Naive B cell (primary cell): ENCODE measurements around the gene CHD8. TPM values are rescaled to one million over a fixed set of nuclear protein-coding genes. Genes with fewer than 3 reads are reported as not detected.
A peak's percentile ranks its signal among the peaks of the same experiment; 100 is the strongest.

Experiments
- ATAC-seq, 2 donors: fragments of 150-1000 bp; cut with Tn5 transposase; 2 replicates each; pipeline ENCODE4 v1.10.0; 2021; ENCODE audit warnings: low read depth in 2 of 2, mild to moderate bottlenecking in 2 of 2, moderate library complexity in 2 of 2
- DNase-seq: peaks from one replicate; pipeline ENCODE4 v3.0.0; 2022
- H3K27ac Mint-ChIP-seq, 6 donors: one replicate each; pipeline ENCODE4 v1.8.0; 2020 to 2022; ENCODE audit warnings: mild to moderate bottlenecking in 6 of 6, mixed read lengths in 6 of 6, moderate library complexity in 5 of 6, inconsistent platforms in 2 of 6
- H3K27me3 Mint-ChIP-seq, 3 donors: one replicate each; pipeline ENCODE4 v1.8.0; 2021 to 2022; ENCODE audit warnings: mixed read lengths in 3 of 3, mild to moderate bottlenecking in 1 of 3
- H3K36me3 Mint-ChIP-seq, 2 donors: one replicate each; pipeline ENCODE4 v1.8.0; 2020 to 2022; ENCODE audit warnings: mixed read lengths in 2 of 2, inconsistent platforms in 1 of 2, mild to moderate bottlenecking in 1 of 2
- H3K4me1 Mint-ChIP-seq, 3 donors: one replicate each; pipeline ENCODE4 v1.8.0; 2020 to 2022; ENCODE audit warnings: mixed read lengths in 3 of 3, inconsistent platforms in 1 of 3, mild to moderate bottlenecking in 1 of 3, moderate library complexity in 1 of 3
- H3K4me3 Mint-ChIP-seq, 8 donors: one replicate each; pipeline ENCODE4 v1.8.0; 2020 to 2022; ENCODE audit warnings: mild to moderate bottlenecking in 8 of 8, mixed read lengths in 8 of 8, moderate library complexity in 8 of 8, inconsistent platforms in 2 of 8
- H3K9me3 Mint-ChIP-seq, 7 donors: one replicate each; pipeline ENCODE4 v1.8.0; 2020 to 2022; ENCODE audit warnings: mixed read lengths in 7 of 7, mild to moderate bottlenecking in 5 of 7, inconsistent platforms in 2 of 7, moderate library complexity in 1 of 7
- polyA plus RNA-seq, 6 donors: library from polyadenylated mRNA; unstranded; fragments of 300-500 nt; fragmentation: Illumina TruSeq; gene quantifications; one replicate each; pipeline ENCODE4 v1.2.3, GENCODE V29; 2021; ENCODE audit warnings: low read depth in 6 of 6

Gene CHD8
- polyA plus RNA-seq = 10 to 100 TPM; 15.0 to 57.3 (median 33.3) TPM

DNA sequence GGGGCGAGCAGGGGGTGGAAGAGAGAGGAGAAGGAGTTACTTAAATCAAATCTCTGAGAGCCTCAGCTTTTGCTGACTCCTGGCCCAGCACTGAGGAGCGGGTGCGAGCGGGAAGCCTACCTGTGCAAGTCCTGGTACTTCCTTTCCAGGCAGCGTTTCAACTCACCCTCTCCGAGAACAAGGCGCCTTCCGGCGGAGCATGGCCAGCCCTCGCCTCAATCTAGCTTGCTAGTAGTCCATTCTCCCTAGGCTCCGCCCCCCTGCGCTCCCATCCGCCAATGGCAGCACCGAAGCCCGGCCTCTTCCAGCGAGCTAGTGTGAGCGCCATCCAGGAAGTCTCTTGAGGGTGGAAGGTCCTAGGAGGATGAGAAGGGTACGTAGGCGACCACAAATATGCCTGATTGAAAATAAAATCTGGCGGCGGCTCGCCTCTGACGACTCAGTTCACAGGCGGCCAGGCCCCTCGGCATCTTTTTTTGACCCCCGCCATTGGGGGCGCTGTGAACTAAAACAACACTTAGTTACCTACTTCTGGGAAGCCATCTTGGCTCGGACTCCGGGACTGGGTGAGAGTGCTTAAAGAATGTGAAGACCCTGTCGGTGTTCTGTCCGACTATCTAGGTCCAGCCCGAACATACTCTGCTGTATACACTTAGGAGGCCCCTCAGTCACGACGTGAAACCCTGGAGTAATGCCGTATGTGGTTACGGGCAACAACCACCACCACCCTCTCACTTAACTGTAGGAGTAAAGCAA is at the start of gene CHD8:
Gene CHD8, minus strand, starts transcription at position 212 of the 756 bp plus-strand sequence. CDS start 24,480 bp downstream, outside the sequence.
- DNase-seq (peak; percentile 99), ATAC-seq (peak; percentile 91 to 92)
- Mint-ChIP-seq H3K9me3 (no peaks in the 10 kb centered on the region), H3K36me3 (peaks cover 0 to 14% of the 10 kb centered on the region in 2 donors), H3K27me3 (no peaks in the 10 kb centered on the region), H3K4me1 (peaks cover 34 to 37% (median 35%) of the 10 kb centered on the region in 3 donors), H3K4me3 (peak within 1 kb of the TSS; percentile 91 to 99 (median 98)), H3K27ac (peak within 1 kb of the TSS; percentile 97 to 99 (median 98))

GRCh38 chr14:21505012-21505553 is 49.2 kb upstream of the CHD8 start:
- no peak for DNase-seq
- H3K27me3 Mint-ChIP-seq = no peaks in the 10 kb centered on the region
- peaks cover 0 to 8% of the 10 kb centered on the region in 2 donors for H3K36me3 Mint-ChIP-seq
- no peaks in the 10 kb centered on the region for H3K9me3 Mint-ChIP-seq
- peaks cover 20 to 42% (median 22%) of the 10 kb centered on the region in 3 donors for H3K4me1 Mint-ChIP-seq
- peak; percentile 40 to 53 for ATAC-seq
- no peak overlapping the region for H3K4me3 Mint-ChIP-seq
- peak overlapping the region in 3 of 6 donors; percentile 10 to 85 (median 54) for H3K27ac Mint-ChIP-seq

- Mint-ChIP-seq H3K27ac (peak overlapping the region in 3 of 6 donors; percentile 18 to 84 (median 72)), H3K27me3 (no peaks in the 10 kb centered on the region), H3K4me3 (no peak overlapping the region), H3K9me3 (no peaks in the 10 kb centered on the region), H3K4me1 (peaks cover 8 to 26% (median 9%) of the 10 kb centered on the region in 3 donors), H3K36me3 (peaks cover 5 to 16% of the 10 kb centered on the region in 2 donors)
- DNase-seq (no peak), ATAC-seq (no peak)
Measured at GRCh38 chr14:21503376-21503775, 47.5 kb upstream of the CHD8 start.

- Mint-ChIP-seq H3K4me3 (no peak overlapping the region), H3K27me3 (no peaks in the 10 kb centered on the region), H3K4me1 (peaks cover 8 to 14% (median 9%) of the 10 kb centered on the region in 3 donors), H3K9me3 (no peaks in the 10 kb centered on the region), H3K36me3 (peaks cover 5 to 16% of the 10 kb centered on the region in 2 donors), H3K27ac (peak overlapping the region in 1 of 6 donors; percentile 38)
- DNase-seq = no peak
- ATAC-seq = no peak
Measured at GRCh38 chr14:21501568-21501967, 45.6 kb upstream of the CHD8 start.

DNA sequence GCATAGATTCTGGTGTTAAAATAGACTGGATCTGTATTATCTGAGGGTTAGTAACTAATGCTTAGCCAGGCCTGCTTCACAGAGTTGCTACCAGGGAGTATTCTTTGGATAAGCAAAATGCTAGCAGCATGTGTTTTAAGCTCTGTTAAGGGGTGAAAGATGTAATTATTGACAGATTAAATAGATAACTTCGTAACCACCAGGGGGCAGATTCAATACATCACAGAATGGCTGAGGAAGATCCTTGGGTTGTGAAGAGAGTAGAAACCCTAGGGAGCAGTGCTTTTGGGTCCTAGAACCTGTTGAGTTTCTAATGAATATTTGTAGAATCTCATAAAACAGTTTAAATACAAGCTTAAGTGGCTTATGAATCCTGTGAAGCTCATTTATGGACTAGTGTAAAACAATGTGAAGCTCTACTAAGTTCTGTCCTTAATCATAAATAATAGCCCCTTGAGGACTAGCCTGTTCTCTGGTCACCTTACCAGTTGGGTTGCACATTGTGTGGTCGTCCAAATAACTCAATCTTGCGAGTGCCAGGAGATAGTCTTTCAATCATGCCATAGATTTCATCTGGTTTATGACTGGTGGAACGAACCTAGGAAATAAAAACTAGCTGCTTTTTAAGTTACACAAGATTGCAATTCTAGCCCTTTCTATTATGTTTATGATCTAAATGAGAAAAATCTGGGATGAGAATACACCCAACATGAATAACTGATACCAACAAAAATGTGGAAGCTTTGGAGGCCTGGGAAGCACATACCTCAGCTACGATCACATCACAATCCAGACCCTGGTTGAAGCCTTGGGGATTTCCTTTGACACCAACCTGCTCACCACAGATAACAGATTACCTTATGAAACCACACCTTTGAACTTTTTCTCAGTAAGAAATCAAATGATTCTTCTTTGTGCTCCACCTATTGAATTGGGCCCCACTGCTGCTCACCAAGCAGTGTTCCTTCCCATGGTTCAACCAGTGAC is 42.9 kb upstream of the CHD8 start:
- Mint-ChIP-seq H3K36me3 (peaks cover 10 to 16% of the 10 kb centered on the region in 2 donors), H3K27ac (peak overlapping the region in 4 of 6 donors; percentile 21 to 60 (median 40)), H3K4me1 (peaks cover 0 to 8% (median 3%) of the 10 kb centered on the region in 3 donors), H3K4me3 (no peak overlapping the region), H3K9me3 (no peaks in the 10 kb centered on the region), H3K27me3 (no peaks in the 10 kb centered on the region)
- ATAC-seq = peak; percentile 54 to 70
- DNase-seq = peak; percentile 29

- Mint-ChIP-seq H3K4me3 (no peak overlapping the region), H3K36me3 (peaks cover 23 to 30% of the 10 kb centered on the region in 2 donors), H3K9me3 (no peaks in the 10 kb centered on the region), H3K27me3 (no peaks in the 10 kb centered on the region), H3K4me1 (peaks cover 0 to 2% (median 0%) of the 10 kb centered on the region in 3 donors), H3K27ac (no peak overlapping the region)
- DNase-seq (no peak), ATAC-seq (no peak)
Measured at GRCh38 chr14:21496453-21496852, 40.5 kb upstream of the CHD8 start.

DNA sequence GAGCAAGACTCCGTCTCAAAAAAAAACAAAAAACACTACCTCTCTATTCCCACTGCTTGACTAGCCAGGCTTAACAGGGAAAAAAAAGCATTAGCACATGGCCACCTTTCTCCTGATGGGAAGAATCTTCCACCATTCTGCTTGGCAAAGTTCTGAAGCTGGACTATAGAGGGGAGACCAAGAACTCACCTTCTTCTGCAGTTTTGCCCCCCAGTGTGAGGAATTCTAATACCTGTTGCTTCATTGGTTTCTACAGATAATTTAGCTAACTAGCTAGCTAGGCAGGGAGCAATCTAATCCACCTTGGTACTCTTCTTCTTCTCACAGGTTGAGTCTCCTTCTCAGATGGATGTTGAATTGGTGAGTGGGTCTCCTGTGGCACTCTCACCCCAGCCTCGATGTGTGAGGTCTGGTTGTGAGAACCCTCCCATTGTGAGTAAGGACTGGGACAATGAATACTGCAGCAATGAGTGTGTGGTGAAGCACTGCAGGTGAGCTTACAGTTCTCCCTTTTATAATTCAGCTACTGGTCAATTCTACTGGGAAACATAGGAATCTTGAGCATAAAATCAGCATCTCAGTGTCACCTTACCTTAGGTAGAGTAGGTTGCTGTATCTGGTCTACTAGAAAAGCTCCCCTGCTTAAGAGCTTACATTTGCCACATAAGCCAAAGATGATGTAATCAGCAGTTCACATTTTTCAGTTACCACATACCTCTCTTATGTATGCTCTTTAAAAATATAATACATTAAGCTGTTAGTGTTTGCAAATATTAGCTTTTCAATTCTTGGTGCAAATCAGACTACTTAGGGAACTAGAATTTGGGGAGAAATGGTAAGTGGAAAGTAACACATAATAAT is 39.2 kb upstream of the CHD8 start:
- H3K36me3 Mint-ChIP-seq = peaks cover 22 to 23% of the 10 kb centered on the region in 2 donors
- H3K27ac Mint-ChIP-seq = peak overlapping the region in 3 of 6 donors; percentile 11 to 64 (median 54)
- DNase-seq (no peak), ATAC-seq (no peak)
- no peak overlapping the region for H3K4me3 Mint-ChIP-seq
- no peaks in the 10 kb centered on the region for H3K27me3 Mint-ChIP-seq
- H3K4me1 Mint-ChIP-seq = peaks cover 0 to 2% (median 0%) of the 10 kb centered on the region in 3 donors
- H3K9me3 Mint-ChIP-seq = no peaks in the 10 kb centered on the region

DNA sequence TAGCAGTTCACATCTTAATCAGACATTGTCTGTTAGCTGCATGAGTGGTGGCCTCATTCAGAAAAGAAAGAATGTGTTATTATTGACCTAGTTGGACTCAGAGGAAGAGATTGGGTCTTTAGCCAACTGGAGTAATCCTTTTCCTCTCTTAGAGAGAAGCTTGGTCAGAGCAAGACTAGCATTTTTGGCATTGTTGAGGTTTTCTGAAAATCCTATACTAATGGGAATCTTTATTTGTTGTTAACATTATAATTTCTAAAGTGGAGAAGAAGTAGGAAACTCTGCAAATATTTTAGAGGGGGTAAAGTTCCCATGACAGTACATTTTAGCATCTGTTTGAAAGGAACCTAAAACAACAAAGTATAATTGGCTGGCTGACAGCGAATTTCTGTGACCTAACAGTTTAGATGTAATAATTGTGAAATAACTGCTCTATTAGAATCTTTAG is 30.7 kb upstream of the CHD8 start:
- peaks cover 0 to 11% (median 6%) of the 10 kb centered on the region in 3 donors for H3K4me1 Mint-ChIP-seq
- no peak overlapping the region for H3K4me3 Mint-ChIP-seq
- H3K27me3 Mint-ChIP-seq = no peaks in the 10 kb centered on the region
- no peak overlapping the region for H3K27ac Mint-ChIP-seq
- H3K9me3 Mint-ChIP-seq = no peaks in the 10 kb centered on the region
- ATAC-seq (no peak), DNase-seq (no peak)
- H3K36me3 Mint-ChIP-seq = peaks cover 8 to 15% of the 10 kb centered on the region in 2 donors

DNA sequence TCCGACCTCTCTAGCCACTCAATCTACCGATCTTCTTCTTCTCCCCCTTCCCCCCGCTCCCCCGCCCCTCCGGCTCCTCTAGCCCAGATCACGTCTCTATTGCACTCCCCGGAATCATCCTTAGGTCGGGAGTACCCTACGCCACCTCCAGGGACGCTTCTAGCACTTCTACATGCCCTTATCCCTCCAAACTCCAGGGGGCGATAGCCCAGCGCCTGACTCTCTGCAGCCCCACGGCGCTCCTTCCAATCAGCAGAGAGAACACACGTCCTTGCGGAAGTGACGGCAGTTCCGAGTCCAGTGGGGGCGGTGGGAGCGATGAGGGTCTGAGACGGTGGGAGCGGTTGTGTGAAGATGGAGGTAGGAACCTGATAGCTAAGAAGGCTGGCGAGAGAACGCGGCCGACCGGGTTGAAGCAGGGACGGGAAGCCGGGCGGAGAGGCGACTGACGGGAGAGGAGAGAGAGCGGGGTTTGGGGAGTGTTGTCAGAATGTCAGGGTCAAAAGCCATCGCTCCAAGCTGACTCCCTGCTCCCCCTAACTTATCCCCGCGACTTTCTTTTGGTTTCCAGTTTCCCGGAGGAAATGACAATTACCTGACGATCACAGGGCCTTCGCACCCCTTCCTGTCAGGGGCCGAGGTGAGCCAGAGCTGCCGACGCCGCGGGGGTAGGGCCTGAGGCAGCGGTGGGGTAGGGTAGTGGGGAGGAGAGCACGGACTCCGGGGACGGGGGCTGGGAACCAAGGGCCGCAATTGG is 21.2 kb upstream of the CHD8 start, which contains the start of the genes RAB2B and TOX4:
Gene RAB2B, minus strand, starts transcription at position 35 of the 757 bp plus-strand sequence. CDS start 87 bp downstream, outside the sequence.
Gene TOX4, plus strand, starts transcription at position 271 of the 757 bp plus-strand sequence. Its CDS starts 84 bp downstream, at position 355.
- peak; percentile 93 to 94 for ATAC-seq
- H3K4me1 Mint-ChIP-seq = peaks cover 25 to 35% (median 32%) of the 10 kb centered on the region in 3 donors
- H3K27me3 Mint-ChIP-seq = no peaks in the 10 kb centered on the region
- H3K27ac Mint-ChIP-seq = peak within 1 kb of the TSS; percentile 98 to 100 (median 100)
- peak; percentile 99 for DNase-seq
- H3K36me3 Mint-ChIP-seq = peaks cover 9 to 17% of the 10 kb centered on the region in 2 donors
- peak within 1 kb of the TSS; percentile 93 to 100 (median 100) for H3K4me3 Mint-ChIP-seq
- H3K9me3 Mint-ChIP-seq = no peaks in the 10 kb centered on the region

- H3K36me3 Mint-ChIP-seq = peaks cover 12 to 20% of the 10 kb centered on the region in 2 donors
- peak overlapping the region; percentile 98 to 100 (median 100) for H3K27ac Mint-ChIP-seq
- no peaks in the 10 kb centered on the region for H3K9me3 Mint-ChIP-seq
- peaks cover 26 to 35% (median 32%) of the 10 kb centered on the region in 3 donors for H3K4me1 Mint-ChIP-seq
- no peaks in the 10 kb centered on the region for H3K27me3 Mint-ChIP-seq
- H3K4me3 Mint-ChIP-seq = peak overlapping the region; percentile 93 to 100 (median 100)
- DNase-seq = no peak
- ATAC-seq = peak; percentile 40 to 48
Measured at GRCh38 chr14:21476523-21476924, 20.6 kb upstream of the CHD8 start.

- no peaks in the 10 kb centered on the region for H3K27me3 Mint-ChIP-seq
Measured at GRCh38 chr14:21475767-21476522, 20.0 kb upstream of the CHD8 start.

More at GRCh38 chr14:21475767-21476522, 20.0 kb upstream of the CHD8 start:
- no peaks in the 10 kb centered on the region for H3K9me3 Mint-ChIP-seq
- no peak for ATAC-seq
- H3K4me3 Mint-ChIP-seq = peak overlapping the region; percentile 93 to 100 (median 100)
- peaks cover 26 to 35% (median 32%) of the 10 kb centered on the region in 3 donors for H3K4me1 Mint-ChIP-seq
- peaks cover 12 to 20% of the 10 kb centered on the region in 2 donors for H3K36me3 Mint-ChIP-seq
- DNase-seq = no peak
- H3K27ac Mint-ChIP-seq = peak overlapping the region in 5 of 6 donors; percentile 98 to 100 (median 100)
